ENCODE results near the gene ZBTB48.
"Not testable (repeated sequence)": the region's sequence is repeated elsewhere in the genome, so short reads cannot be mapped to it uniquely, and the experiment has no call there.

The ZBTB48 gene

DNA sequence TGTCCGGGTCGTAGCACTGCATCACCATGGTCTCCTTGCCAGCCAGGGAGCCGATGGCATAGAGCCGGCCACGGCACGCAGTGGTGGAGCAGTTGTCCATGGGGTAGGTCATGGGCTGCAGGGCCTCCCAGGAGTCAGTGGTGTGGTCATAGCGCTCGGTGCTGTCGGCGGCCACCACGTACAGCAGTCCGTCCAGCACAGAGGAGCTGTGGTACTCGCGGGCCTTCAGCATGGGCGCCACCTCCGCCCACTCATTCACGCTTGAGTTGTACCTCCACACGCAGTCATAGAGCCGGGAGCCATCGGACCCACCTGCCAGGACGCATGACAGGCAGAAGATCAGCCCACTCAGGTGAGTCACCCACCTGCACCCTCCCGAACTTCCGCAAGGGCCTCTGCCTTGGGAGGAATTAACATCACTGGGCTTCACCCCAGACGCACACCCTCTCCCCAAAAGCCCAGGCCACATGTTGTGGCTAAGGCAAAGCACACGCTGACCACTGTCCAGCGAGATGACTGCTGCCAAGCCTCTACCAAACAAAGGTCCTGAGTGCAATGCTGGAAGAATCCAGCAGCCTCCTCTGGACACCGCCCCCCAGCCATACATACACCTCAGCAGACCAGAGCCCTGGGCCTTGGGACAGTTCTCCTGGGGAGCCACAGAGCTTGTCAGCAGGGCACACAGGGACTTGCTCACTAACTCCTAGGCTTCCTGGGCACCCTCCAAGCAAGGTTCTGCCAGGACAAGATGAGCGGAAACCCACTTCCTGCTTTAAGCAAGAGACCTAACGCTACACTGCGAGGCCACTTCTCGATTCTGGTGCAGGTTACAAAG lies 19.6 kb downstream of the ZBTB48 start:
- in situ Hi-C loops (cut with HindIII; ENCODE audit: low pct_unique_long_range_greater_than_20kb, low sequenced_read_pairs): no loop called here
- no peak for DNase-seq (ENCODE audit: low read depth in 1 of 2, low spot score in 1 of 2)
- TF ChIP-seq JUND (IDR thresholded peaks at IDR 0.05; ENCODE audit: low read depth): no peak

DNA sequence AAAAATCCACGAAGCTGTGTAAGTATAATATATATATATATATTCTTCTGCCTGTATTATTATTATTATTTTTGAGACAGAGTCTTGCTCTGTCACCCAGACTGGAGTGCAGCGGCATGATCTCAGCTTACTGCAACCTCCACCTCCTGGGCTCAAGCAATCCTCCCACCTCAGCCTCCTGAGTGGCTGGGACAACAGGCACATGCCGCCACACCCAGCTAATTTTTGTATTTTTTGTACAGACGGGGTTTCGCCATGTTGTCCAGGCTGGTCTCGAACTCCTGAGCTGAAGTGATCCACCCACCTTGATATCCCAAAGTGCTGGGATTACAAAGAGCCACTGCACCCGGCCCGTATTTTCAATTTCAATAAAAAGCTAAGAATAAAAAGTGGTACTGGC lies 20.2 kb downstream of the ZBTB48 start:
- DNase-seq (ENCODE audit: low read depth in 1 of 2, low spot score in 1 of 2); in situ Hi-C loops (cut with HindIII; ENCODE audit: low pct_unique_long_range_greater_than_20kb, low sequenced_read_pairs): not testable (repeated sequence)

DNA sequence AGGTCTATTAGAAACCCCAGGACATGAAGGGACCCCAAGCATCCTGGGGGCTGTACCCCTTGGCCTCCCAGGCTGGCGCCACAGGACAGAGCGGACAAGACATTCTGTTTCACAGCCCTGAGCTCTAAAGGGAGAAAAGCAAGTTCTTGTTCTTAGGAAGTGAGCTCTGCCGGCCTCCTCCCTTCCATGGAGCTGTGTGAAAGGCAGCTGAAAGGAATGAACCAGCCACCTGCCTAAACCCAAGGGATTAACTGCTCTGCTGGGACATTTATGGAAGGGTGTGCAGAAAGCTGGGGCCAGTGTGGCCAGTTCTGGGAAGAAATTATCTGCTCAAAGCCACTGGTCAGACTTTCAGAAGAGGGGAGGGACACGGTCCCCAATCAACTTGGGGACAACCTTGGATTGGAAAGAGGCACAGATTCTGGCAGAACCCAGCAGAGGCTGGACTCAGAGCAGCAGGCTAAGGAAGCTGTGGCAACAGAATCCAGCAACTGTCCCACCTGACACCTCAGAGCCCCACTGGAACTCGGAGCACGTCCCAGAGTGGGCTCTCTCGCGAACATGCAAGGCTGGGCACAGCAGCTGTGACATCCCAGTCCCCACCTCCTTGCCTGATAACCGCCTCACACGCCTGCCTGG lies 20.7 kb downstream of the ZBTB48 start:
- no peak for DNase-seq (ENCODE audit: low read depth in 1 of 2, low spot score in 1 of 2)
- TF ChIP-seq JUND (IDR thresholded peaks at IDR 0.05; ENCODE audit: low read depth): no peak
- in situ Hi-C loops (cut with HindIII; ENCODE audit: low pct_unique_long_range_greater_than_20kb, low sequenced_read_pairs): no loop called here

DNA sequence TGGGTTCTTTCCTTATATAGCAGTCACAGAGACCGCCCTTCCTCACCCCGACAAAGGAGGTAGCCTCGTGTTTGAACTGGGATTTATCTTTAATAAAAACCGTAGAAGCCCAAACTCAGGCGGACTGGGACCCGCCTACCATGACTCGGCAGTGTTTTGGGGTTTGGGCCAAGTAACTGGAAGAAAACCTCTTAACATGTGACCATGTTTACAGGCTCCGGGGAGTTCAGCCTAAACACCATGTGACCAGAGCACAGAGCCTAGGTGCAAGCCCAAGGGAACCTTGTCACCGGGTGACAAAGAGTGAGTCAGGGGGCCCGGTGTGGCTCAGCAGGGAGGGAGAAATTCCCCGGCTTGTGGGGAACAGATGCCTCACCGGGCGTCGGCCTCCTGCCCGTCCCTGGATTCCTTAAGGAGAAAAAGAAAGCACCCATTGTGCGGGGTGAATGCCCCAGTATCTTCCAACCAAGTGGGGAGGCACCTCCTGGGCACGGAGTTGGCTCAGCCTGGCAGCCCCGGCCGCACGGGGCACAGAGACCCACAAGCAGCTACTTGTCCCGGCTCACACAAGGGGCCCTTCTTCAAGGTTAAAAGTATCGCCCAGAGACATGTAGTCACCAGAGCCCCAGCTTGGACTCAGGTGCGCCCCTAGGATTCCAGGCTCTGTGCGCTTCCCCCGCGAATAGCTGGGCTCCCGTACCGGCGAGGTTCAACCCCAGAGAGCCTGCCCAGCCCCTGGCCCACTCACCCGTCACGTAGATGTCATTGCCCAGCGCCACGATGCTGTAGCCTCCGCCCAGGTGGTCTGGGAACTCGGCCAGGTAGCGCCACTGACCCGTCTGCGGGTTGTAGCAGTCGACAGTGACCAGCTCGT lies 21.5 kb downstream of the ZBTB48 start:
- no peak for TF ChIP-seq JUND (IDR thresholded peaks at IDR 0.05; ENCODE audit: low read depth)
- in situ Hi-C loops (cut with HindIII; ENCODE audit: low pct_unique_long_range_greater_than_20kb, low sequenced_read_pairs): no loop called here
- DNase-seq (ENCODE audit: low read depth in 1 of 2, low spot score in 1 of 2): peak; percentile 59 to 72

DNA sequence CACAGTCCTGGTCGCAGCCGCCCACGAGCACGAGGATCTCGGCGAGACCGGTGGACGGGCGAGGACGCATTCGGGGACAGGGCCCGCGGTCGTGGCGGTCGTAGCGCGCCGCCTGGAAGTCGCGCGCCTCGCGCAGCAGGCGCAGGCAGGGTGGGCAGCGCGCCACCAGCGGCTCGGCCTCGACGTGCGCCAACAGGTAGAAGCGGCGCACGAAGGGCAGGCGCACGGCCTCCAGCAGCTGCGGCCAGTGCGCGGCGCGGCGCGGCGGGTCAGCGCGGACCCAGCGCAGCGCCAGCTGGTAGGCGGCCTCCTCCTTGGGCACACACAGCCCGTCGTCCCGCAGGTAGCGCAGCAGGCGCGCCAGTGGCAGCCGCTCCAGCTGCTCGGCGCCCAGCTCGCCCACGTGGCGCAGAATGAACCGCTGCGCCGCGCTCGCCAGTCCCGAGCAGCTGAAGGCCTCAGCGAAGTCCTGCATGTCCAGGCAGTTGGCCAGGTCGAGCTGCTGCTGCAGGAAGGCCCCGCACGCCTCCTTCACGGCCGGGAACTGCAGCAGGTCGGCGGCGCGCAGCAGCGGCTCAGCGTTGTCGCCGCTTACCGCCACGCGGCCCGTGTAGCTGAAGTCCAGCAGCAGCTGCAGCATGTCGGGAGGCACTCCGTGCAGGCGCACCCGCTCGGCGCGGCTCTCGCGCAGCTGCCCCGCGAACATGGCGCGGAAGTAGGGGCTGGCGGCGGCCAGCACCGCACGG lies 22.3 kb downstream of the ZBTB48 start:
- in situ Hi-C loops (cut with HindIII; ENCODE audit: low pct_unique_long_range_greater_than_20kb, low sequenced_read_pairs): no loop called here

DNA sequence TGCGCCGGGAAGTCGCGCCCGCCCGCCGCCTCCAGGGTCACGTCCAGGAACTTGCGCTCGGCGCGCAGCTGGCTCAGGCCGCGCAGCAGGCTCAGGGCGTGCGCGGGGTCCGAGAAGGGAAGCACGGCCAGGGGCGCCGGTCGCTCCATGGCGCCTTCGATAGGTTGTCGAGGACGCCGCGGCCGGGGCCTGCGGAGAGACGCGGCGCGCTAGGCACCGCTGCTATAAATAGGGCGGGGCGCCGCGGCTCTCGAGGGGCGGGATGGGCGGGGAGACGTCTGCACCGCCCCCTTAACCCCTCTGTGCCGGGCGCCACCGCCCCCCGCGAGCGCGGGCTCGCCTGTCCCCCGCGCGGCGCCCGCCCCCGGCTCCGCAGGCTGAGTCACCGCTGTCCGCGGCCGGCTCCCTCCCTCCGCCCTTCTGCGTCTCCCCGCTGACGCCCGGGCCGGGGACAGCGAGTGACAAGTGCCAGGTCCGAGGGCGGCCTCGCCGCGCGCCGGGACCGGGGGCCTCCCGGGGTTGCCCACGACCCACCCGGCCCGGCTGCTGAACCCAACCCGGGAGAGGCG lies 23.0 kb downstream of the ZBTB48 start, which contains the start of gene KLHL21:
Gene KLHL21, minus strand, starts transcription at position 201 of the 569 bp plus-strand sequence. Its CDS starts 52 bp downstream, at position 149.
- in situ Hi-C loops (cut with HindIII; ENCODE audit: low pct_unique_long_range_greater_than_20kb, low sequenced_read_pairs): no loop called here
- DNase-seq (ENCODE audit: low read depth in 1 of 2, low spot score in 1 of 2): peak; percentile 66 to 90
- no peak for TF ChIP-seq JUND (IDR thresholded peaks at IDR 0.05; ENCODE audit: low read depth)

More for the DNA sequence above, 22.3 kb downstream of the ZBTB48 start:
- no peak for DNase-seq (ENCODE audit: low read depth in 1 of 2, low spot score in 1 of 2)
- no peak for TF ChIP-seq JUND (IDR thresholded peaks at IDR 0.05; ENCODE audit: low read depth)

DNA sequence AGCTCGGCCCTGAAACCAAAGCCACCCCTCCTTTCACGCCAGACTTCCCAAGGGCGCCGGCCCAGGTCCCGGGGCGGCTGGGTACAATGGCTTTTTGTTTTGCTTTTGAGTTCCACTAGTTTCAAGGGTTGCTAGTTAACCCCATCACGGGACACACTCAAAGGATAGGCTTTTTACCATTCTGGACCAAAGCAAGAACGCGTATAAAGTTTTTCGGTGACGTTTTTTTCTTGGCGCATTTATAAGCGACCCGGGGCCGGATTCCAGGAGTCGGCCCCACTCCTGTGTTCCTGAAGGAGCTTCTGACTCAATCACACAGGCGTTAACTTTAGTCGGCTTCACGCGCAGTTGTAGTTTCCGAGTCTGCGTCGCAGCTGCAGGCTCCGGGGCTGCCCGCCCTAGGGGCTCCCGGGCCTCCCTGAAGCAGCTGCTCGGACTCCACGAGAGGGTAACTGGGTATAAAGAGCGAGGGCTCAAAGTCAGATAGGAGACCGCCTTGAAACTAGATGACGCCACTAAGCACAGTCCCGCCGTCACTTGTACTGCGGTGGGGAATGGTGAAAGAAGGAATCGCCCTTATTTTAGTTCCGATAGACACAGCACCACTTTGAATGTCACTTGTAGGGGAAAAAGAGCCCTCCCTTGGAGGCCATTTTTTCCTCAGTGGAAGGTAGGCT lies 23.6 kb downstream of the ZBTB48 start:
- DNase-seq (ENCODE audit: low read depth in 1 of 2, low spot score in 1 of 2): peak in 1 of 2 experiments; percentile 51
- in situ Hi-C loops (cut with HindIII; ENCODE audit: low pct_unique_long_range_greater_than_20kb, low sequenced_read_pairs): no loop called here
- no peak for TF ChIP-seq JUND (IDR thresholded peaks at IDR 0.05; ENCODE audit: low read depth)

DNA sequence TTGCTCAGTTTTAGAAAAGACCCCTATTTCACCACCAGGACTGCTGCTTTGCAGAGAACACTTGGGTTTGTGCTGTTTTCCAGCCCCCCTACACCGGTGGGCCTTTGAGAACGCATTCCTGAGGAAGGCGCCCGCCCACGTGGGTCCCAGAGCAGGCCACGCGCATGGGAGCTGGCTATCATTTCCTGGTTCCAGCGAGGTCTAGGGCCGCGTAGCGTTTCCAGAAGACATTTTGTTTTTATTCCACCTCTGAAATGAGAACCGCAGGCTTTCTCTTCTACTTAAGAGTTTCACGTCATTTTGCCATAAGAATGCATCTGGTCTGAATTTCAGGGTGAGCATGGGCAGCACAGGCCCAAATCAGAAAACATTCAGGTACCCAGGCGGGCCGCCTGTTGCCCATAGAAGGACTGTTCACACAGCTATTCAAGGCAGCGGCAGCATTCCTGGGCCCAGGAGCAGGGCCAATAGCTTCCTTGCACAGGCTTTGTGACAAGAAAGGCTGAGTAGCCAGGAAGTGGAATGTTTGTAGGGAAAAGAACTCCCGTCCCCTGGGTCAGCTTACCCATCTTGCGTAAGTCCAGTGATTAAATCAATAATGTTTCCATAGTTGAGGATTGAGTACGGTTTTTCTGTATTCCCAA lies 24.2 kb downstream of the ZBTB48 start:
- peak in 1 of 2 experiments; percentile 63 for DNase-seq (ENCODE audit: low read depth in 1 of 2, low spot score in 1 of 2)
- TF ChIP-seq JUND (IDR thresholded peaks at IDR 0.05; ENCODE audit: low read depth): no peak
- in situ Hi-C loops (cut with HindIII; ENCODE audit: low pct_unique_long_range_greater_than_20kb, low sequenced_read_pairs): no loop called here

DNA sequence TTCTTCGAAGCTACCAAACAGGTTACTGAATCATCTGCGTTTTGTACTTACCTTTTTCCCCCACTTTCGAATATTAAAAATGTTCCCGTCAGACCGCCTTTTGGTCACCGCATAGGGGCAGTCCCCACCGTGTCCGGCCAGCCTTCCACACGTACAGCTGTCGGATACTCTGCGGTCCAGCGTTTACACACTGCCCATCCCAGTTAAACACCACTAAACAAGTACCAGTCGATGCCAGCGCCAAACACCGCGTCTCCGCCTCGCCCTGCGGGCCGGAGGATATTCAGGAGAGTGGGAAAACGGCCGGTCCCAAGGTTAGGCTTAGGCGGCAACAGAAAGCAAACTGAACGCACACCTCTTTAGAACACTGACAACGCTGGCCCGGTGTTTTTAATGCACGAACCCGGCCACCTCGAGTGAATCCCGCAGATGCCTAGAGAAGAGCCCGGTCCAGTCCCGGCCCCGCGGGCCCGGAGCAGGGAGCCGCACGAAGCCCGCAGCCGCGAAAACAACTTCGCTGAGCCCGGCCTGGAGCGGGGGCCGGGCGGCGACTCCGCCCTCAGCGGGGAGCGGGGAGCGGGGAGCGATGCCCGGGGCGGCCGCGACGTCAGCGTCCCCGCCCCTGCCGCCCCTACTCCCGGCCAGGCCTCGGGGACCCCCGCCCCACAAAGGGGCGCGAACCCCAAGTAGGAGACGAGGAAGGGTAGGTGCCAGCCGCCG lies 33.0 kb downstream of the ZBTB48 start:
- DNase-seq (ENCODE audit: low read depth in 1 of 2, low spot score in 1 of 2): peak; percentile 55 to 73
- TF ChIP-seq JUND (IDR thresholded peaks at IDR 0.05; ENCODE audit: low read depth): no peak
- in situ Hi-C loops (cut with HindIII; ENCODE audit: low pct_unique_long_range_greater_than_20kb, low sequenced_read_pairs): no loop called here

DNA sequence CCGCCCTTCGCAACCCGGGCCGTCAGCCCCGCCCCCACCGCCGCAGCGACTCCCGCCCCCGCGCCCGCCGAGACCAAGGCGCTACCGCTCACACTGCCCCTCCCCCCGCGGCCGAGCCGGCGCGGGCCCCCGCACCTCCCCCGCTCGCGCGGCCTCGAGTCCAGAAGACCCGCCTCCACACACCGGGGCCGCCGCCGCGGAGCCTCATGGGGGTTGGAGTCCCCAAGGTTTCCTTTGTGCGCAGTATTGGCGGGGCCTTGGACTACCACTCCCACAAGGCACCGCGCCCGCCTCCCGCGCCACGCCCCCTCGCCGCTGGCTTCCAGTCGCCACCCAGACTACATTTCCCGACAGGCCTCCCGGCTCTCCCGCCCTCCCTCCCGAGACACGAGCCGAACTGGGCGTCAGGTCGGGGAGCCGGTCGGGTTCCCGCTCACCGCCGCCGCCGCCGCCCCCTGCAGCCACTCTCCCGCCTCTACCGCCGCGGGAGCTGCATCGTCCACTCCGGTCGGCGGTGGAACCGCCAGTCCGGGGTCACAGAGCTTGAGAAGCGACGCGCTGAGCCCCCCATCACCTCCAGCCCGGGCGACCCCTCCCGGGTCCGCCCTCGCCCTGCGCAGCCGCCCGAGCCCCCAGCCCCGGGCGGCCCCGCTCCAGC lies 33.7 kb downstream of the ZBTB48 start, which contains the start of gene PHF13:
Gene PHF13, plus strand, starts transcription at position 371 of the 658 bp plus-strand sequence. CDS start 336 bp downstream, outside the sequence.
- peak; percentile 93 to 99 for DNase-seq (ENCODE audit: low read depth in 1 of 2, low spot score in 1 of 2)
- in situ Hi-C loops (cut with HindIII; ENCODE audit: low pct_unique_long_range_greater_than_20kb, low sequenced_read_pairs): no loop called here
- no peak for TF ChIP-seq JUND (IDR thresholded peaks at IDR 0.05; ENCODE audit: low read depth)
